SHP77 treated with DMSO at 0.1 percent for 48 hours (cell line): ENCODE data around the gene CCDC170.

ENCODE experiments used
- DNase-seq: peaks from one replicate; lab custom pipeline; 2025; lab: John Stamatoyannopoulos, UW

The CCDC170 gene

DNA sequence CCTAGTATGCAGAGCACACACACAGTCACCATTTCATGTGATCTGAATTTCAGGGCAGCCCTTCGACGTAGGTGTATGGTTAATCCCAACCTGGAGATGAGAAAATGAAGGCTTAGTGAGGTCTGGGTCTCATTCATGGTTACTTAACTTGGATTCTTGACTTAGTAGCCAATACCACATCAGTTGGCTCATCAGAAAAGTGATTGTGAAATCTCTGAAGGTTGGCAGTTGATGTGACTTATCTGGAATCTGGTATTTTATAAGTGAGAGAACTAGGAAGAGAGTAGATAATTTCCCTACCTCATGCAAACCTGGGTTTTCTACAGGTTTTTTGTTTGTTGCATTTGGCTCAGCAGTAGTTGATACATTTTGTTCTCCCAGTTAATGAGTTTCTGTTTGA, 123.7 kb downstream of the CCDC170 start:
- DNase-seq: no peak

DNA sequence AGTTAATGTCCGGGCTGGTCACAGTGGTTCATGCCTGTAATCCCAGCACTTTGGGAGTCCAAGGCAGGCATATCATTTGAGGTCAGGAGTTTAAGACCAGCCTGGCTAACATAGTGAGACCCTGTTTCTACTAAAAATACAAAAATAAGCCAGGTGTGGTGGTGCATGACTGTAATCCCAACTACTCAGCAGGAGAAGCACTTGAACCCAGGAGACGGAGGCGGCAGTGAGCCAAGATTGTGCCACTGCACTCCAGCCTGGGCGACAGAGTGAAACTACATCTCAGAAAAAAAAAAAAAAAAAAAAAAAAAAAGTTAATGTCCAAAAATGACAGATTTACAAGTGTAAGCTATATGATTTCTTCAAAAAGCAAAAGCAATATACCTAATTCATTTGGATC, 124.9 kb downstream of the CCDC170 start:
- DNase-seq: no peak

GRCh38 chr6:151620179-151620578, 126.4 kb downstream of the CCDC170 start:
- DNase-seq: peak; percentile 12

DNA sequence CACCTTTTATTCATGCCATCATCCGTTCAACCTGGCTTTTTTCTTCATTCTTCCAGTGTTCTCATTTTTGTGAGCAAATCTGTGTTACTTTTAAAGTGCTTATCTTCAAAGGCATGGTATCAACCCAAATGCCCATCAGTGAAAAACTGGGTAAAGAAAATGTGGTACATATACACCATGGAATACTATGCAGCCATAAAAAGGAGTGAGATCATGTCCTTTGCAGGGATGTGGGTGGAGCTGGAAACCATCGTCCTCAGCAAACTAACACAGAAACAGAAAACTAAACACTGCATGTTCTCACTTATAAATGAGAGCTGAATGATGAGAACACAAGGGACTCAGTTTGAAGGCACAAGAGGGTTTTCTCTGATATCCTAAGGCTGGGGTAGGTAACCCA, 130.3 kb downstream of the CCDC170 start:
- no peak for DNase-seq

GRCh38 chr6:151624481-151624880, 130.7 kb downstream of the CCDC170 start:
- no peak for DNase-seq

DNA sequence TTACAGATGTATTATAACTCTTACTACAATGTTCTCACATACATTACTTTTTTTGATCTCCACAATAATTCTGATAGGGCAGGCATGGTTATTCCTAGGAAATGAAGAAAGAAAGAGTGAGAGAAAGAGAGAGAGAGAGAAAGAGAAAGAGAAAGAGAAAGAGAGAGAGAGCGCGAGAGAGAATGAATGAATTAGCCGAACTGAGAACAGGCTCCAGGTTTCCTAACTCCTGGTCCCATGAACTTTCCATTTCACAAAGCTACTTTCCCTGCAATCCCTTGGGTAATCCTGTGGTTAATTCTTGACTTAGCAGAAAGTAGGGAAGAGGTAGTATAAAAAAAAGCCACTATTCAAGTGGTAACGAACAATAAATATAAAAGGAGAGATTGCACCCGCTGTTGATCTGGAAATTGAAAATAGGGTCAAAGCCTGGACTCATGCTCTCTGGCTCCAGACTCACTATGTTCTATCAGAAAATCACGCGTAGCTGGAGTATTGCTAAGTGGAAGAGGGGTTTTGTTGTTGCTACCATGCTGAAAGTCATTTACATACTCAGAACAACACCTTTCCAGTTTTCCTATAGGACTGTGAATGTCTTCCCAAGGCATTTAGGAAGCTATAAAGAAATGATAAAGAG, 131.2 kb downstream of the CCDC170 start:
- no peak for DNase-seq

- DNase-seq: no peak
These were observed 134.1 kb downstream of the CCDC170 start for GRCh38 chr6:151627689-151628444.

- DNase-seq: no peak
These were observed 136.0 kb downstream of the CCDC170 start for GRCh38 chr6:151629791-151630190.

GRCh38 chr6:151630387-151630786, 136.6 kb downstream of the CCDC170 start:
- no peak for DNase-seq

- DNase-seq: no peak
These were observed 137.3 kb downstream of the CCDC170 start for GRCh38 chr6:151630991-151631655.

- no peak for DNase-seq
These were observed 138.7 kb downstream of the CCDC170 start for GRCh38 chr6:151632415-151632987.

DNA sequence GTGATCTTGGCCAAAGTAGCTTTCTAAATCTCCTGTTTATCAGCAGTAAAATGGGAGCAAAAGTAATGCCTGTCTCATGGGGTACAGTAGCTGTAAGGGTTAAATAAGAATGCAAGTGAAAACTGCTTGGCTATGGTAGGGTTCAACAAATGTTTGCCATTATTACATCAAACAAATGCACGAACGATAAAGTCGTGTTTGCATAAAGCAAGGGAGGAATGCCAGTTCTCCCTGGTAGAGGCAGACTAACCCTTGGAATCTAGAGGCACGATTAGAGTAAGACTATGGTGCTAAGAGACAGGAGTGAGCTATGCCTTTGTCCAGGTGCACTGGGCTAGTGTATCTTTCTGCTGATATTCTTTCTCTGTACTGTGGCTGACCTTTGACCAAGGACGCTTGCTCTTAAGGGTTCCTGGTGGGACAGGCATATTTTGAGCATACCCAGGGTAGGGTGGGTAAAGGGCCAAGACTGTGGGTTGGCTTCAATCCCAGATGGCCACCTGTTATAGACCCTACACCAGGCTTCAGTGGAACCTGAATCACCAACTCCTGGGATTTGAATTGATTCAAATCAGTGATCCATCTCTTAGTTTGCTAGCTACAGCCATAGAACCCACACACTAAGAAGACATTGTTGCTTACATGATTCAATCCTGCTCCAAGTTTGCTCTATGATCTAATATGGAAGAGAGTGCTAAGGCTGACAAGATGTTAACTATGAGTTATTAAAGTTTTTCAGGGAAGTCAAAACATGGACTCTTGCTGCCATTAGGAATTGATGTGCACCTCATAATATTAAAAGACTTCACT, 139.9 kb downstream of the CCDC170 start:
- DNase-seq: no peak

- DNase-seq: no peak
These were observed 140.5 kb downstream of the CCDC170 start for GRCh38 chr6:151634336-151634720.

DNA sequence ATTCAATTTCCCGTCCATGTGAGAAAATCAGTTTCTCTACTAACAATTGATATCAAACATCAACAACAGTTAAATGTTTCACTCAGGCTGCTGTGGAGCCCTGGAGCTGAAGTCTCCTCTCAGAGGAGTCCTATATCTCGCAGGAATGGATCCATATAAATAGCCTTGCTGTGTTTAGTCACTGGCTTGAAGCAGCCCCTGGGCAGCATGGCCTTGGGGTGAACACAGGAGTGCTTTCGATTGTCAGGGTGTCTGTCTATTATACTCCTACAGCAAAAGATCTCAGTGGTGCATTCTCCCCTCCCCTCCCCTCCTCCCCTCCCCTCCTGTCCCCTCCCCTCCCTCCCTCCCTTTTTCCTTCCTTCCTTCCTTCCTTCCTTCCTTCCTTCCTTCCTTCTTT, 141.9 kb downstream of the CCDC170 start:
- DNase-seq: no peak

DNA sequence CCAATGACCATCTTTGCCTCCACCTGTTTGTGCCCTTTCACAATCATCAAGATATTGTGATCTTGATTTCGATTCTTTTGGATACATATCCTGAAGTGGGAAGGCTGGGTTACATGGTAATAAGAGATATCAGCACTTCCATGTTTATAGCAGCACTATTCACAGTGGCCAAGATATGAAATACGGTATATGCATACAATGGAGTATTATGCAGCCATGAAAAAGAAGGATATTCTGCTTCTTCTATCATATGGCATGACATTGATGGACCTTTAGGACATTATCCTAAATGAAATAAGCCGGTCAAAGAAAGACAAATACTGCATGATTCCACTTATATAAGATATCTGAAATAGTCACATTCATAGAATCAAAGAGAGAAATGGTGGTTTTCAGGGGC, 144.0 kb downstream of the CCDC170 start:
- no peak for DNase-seq

- DNase-seq: no peak
These were observed 145.9 kb downstream of the CCDC170 start for GRCh38 chr6:151639750-151640149.

GRCh38 chr6:151641028-151641427, 147.2 kb downstream of the CCDC170 start:
- no peak for DNase-seq

DNA sequence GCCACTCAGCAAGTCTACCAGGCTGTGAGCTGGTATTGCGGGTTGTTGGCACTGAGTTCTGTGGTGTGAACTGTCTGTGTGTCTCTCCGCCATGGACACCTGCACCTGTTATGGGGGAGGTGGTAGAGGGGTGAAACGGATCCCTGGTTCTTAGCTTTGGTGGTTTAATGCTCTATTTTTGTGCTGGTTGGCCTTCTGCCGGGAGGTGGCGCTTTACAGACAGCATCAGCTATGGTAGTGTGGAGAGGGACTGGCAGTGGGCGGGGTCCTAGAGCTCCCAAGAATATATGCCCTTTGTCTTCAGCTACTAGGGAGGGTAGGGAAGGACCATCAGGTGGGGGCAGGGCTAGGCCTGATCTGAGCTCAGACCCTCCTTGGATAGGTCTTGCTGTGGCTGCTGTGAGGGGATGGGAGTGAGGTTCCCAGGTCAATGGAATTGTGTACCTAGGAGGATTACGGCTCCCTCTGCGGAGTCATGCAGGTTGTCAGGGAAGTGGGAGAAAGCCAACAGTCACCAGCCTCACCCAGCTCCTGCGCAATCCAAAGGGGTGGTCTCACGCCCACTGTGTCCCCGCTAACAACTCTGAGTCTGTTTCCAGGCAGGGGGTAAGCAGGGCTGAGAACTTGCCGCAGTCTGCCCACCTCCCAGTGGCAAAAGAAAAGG, 154.3 kb downstream of the CCDC170 start:
- DNase-seq: peak; percentile 2

GRCh38 chr6:151649835-151650234, 156.0 kb downstream of the CCDC170 start:
- DNase-seq: no peak

DNA sequence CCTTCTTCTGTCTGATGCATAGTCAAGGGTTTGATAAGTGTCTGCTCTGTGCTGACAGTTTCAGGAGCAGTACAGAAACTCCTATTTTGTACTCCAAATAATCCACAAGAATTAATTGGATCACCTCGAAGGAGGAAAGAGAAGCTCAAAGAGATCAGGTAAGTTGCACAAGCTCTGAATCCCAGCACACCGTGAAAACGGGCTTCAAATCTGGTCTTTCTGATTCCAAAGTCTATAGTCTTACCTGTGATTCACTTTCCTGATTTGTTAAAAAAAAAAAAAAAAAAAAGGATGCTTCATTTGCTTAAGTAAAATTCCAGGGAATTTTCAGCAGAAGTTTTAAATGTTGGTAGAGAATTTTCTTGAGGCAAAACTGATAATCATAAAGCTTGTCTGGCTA, 157.8 kb downstream of the CCDC170 start:
- no peak for DNase-seq

GRCh38 chr6:151652325-151652724, 158.5 kb downstream of the CCDC170 start:
- no peak for DNase-seq

DNA sequence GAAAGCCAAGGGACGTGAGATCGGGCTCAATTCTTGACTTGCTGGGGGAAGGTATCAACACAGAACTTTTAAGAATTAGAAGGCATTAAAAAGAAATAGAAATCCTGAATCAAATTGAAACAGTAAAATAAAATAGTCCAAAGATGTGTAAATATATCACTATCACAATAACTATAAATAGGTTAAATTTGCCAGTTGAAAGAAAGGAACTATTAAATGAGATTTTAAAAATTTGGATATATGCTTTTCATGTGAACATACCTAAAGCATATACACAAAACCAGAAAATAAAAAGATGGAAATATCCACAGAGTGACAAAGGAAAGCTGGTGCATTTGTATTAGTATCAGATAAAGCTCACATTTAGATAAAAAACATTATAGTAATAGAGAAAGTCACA, 161.3 kb downstream of the CCDC170 start:
- DNase-seq: no peak
